GM12872 (cell line): Measurements from ENCODE around the gene LRRTM2.

ENCODE experiments used
- TF ChIP-seq, protein P1 (sequence below): IDR thresholded peaks from 3 replicates; pipeline ENCODE4 v1.5.1; 2011; ENCODE audit warnings: low read depth, mild to moderate bottlenecking, low read length, moderate library complexity; ENCODE audit not compliant: insufficient read depth

The LRRTM2 gene

DNA sequence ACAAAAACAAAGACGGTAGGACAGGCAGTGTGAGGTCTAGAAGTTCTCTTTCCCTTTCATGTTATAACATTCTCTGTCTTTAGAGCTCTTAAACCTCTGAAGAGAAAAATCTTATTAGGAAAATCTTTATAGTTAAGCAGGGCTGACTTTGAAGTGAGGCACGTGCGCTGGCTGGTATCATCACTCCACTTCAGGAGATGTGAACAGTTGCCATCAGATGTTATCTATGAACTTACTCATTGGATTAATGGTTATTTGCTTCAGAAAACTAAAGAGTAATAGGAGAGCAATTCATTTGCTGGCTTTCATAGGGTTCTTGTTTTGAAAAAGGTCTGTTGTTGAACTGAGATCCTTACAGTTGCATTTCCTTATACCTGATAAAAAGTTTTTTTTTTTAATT is 25.7 kb downstream of the LRRTM2 start:
- TF ChIP-seq, protein P1, sequence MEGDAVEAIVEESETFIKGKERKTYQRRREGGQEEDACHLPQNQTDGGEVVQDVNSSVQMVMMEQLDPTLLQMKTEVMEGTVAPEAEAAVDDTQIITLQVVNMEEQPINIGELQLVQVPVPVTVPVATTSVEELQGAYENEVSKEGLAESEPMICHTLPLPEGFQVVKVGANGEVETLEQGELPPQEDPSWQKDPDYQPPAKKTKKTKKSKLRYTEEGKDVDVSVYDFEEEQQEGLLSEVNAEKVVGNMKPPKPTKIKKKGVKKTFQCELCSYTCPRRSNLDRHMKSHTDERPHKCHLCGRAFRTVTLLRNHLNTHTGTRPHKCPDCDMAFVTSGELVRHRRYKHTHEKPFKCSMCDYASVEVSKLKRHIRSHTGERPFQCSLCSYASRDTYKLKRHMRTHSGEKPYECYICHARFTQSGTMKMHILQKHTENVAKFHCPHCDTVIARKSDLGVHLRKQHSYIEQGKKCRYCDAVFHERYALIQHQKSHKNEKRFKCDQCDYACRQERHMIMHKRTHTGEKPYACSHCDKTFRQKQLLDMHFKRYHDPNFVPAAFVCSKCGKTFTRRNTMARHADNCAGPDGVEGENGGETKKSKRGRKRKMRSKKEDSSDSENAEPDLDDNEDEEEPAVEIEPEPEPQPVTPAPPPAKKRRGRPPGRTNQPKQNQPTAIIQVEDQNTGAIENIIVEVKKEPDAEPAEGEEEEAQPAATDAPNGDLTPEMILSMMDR = no peak

DNA sequence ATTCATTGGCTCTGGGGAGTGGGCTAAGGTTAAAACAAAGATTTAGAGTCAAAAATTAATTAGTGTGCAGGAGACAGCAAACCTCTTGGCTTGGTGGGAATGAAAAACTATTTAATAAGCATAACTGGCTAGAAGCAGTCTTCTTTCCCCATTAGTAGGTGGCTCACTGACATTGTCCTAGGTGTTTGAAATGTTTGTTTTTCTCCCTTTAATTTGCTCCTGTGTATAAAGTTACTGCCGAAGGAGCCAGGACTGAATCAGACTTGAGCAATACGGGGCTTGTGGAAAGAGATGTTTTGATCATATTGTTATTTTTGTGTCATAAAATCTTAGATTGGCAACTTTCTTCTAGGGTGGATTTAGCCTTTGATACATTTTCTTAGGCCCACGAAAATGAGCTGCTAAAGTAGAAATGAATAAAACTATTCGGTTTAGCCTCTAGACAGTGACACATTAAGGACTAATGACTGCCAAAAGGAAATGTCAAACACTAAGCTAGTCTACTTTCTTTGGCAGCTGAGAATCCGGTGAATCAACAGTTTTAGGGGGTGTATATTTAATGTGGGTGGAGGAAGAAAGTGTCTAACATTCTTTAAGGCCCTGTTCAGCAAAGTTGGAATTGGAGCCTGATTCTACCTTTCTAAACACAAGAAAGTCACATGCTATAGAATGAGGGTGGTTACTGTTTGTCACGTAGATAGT is 30.2 kb downstream of the LRRTM2 start:
- TF ChIP-seq, protein P1 = no peak

DNA sequence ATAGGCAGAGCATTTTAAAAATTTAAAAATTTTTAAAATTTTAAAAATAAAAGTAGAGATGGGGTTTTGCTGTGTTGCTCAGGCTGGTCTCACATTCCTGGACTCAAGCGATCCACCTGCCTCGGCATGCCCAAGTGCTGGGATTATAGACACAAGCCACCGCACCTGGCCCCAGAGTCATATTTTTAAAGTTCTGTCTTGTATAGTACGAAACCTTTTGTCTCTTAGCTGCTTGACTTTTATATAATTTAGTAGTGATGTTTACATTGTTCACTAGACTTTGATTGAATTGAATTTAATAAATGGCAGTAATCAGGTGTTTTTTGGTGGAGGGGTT is 31.0 kb downstream of the LRRTM2 start:
- TF ChIP-seq, protein P1 = no peak

DNA sequence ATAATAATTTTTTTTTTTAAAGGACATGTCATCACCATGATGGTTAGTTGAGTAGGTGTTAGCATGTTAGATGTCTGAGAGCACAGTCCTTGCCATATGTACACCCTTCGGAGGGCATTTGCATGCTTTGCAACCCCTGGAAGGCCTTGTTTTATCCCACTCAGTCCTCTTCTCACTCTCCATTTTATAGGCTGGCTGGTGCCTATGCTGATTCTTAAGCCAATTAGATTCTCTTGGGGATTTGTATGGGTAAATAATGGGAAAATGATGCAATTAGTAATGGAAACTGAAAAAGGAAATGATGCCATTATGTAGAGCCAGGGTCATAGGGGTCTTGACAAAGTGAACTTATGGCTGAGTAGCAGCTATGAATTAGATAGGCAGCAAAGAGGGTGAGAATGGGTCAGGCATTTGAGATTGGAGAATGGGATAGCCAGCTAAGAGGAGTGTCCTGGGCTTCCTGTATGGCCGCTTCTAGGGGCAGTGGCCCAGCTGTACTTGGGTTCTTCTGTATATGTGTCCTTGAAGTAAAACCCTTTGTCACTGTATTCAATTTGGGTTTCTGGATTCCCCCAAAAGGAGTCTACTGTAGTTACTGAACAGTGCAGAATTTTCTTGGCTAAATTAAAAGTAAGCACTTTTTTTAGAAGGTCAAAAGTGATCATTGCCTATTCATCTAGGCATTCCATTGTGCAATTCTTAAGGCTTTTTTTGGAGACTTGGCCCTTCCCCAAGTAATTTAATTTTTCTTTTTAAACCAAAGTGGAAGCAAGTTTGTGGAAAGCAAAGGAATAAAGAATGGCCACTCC is 31.6 kb downstream of the LRRTM2 start:
- TF ChIP-seq, protein P1 = no peak

DNA sequence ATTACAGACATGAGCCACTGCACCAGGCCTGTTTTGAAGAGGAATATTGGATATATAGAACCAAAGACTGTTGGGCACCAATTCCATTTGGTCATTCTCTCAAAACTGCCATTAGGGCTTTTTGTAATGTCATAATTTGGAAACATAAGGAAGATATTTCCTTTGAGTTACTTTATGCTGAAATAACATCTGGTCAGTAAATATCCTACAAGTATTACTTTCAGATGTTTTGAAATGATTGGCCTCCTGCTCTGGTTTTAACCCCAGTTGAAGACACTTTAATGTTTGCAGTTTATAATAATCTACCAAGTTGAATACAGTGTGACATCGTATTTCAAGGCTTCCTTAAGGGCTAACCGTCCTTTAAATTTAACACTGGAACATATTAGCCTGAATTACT is 33.6 kb downstream of the LRRTM2 start:
- TF ChIP-seq, protein P1 = no peak

DNA sequence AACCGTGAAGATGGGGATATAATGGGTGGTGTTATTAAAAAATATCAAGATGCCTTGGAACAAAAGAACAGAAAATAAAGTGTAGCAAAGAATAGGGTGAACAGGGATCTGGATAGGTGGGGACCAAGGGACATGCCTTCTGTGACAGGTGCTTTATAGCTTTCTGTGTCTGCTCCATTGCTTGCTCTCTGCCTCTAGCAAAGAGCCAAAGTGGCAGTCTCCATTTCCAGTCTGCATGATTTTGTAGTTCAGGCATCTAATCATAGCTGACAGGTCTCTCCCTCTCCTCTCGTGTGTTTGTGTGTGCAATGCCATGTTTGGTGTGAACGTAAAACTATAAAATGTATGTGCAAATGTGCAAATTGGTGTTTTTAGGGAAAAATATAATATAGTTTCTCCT is 35.0 kb downstream of the LRRTM2 start:
- TF ChIP-seq, protein P1 = no peak

DNA sequence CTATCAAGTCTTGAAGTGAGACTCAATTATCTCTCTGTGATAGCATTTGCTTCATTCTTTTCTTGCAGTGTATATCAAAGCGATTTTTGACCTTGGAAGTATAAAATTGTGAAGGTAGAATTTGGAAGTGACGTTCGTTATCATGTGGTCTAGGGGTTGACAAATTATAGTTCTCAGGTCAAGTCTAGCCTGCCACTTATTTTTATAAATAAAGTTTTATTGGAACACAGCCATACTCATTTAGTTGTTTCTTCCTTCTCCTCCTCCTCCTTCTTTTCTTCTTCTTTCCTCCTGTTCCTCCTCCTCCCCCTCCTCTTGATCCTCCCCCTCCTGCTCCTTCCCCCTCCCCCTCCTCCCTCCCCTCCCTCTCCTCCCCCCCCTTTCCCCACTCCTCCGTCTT is 38.0 kb downstream of the LRRTM2 start:
- TF ChIP-seq, protein P1 = no peak
